DLD1 (cell line): ENCODE measurements around the gene NSUN6.

Experiments
- in situ Hi-C: cut with HindIII; loops from 2 replicates; pipeline ENCODE4 v1.10.0; 2017; ENCODE audit warnings: low sequenced_read_pairs

The NSUN6 gene

DNA sequence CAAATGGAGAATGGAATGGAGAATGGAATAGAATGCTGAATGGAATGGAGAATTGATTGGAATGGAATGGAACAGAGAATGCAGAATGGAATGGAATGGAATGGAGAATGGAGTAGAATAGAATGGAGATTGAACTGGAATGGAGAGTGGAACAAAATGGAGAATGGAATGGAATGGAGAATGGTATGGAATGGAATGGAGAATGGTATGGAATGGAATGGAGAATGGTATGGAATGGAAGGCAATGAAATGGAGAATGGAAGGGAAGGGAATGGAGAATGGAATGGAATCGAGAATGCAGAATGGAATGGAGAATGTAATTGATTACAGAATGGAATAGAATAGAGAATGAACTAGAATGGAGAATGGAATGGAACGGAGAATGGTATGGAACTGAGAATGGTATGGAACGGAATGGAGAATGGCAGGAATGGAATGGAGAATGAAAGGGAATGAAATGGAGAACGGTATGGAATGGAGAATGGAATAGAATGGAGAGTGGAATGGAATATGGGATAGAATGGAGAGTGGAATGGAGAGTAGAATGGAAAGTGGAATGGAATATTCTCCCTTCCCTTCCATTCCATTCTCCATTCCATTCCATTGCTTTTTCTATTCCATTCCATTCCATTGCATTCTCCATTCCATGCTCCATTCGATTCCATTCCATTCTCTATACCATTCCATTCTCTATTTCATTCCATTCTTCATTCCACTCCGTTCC is 88.2 kb downstream of the NSUN6 start:
- in situ Hi-C loops = no loop called here

DNA sequence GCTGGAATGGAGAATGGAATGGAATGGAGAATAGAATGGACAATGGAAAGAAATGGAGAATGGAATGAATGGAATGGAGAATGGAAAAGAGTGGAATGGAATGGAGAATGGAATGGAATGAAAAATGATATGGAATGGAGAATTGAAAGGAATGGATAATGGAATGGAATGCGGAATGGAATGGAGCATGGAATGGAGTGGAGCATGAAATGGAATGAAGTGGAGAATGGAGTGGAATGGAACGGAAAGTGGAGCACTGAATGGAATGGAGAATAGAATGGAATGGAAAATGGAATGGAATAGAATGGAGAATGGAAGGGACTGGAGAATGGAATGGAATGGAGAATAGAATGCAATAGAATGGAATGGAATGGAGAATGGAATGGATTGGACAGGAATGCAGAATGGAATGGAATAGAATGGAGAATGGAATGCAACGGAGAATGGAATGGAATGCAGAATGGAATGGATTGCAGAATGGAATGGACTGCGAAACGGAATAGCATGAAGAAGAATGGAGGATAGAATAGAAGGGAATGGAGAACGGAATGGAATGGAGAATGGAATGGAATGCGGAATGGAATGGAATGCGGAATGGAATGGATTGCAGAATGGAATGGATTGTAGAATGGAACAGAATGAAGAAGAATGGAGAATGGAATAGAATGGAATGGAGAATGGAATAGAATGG is 89.4 kb downstream of the NSUN6 start:
- in situ Hi-C loops = no loop called here

DNA sequence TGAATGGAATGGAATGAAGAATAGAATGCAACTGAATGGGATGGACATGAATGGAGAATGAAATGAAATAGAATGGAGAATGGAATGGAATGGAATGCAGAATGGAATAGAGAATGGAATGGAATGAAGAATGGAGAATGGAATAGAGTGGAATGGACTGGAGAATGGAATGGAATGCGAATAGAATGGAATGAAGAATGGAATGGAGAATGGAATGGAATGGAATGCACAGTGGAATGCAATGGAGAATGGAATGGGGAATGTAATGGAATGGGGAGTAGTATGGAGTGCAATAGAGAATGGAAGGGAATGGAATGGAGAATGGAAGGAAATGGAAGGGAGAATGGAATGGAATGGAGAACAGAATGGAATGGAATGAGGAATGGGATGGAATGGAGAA is 93.4 kb downstream of the NSUN6 start:
- in situ Hi-C loops = no loop called here

DNA sequence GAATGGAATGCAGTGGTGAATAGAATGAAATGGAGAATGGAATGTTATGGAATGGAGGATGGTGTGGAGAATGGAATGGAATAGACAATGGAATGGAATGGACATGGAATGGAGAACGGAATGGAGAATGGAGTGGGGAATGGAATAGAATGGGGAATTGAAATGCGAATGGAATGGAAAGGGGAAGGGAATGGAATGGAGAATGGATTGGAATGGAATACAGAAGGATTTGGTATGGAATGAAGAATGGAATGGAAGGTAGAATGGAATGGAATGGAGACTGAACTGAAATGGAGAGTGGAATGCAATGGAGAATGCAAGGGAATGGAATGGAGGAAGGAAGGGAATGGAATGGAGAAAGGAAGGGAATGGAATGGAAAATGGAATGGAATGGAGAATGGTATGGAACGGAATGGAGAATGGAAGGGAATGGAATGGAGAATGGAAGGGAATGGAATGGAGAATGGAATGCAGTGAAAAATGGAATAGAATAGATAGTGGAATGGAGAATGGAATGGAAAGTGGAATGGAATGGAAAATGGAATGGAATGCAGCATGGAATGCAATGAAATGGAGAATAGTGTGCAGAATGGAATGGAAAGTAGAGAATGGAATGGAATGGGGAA is 94.8 kb downstream of the NSUN6 start:
- in situ Hi-C loops = no loop called here

DNA sequence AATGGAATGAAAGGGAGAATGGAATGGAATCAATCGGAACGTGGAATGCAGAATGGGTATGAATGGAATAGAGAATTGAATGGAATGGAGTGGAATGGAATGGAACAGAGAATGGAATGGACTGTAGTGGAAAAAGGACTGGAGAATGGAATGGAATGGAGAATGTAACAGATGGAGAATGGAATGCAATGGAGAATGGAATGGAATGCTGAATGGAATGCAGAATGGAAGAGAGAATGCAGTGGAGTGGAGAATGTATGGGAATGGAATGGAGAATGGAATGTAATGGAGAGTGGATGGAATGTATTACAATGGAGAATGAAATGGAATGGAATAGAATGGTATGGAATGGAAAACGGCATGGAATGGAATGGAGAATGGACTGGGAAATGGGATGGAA is 96.9 kb downstream of the NSUN6 start:
- in situ Hi-C loops = no loop called here

DNA sequence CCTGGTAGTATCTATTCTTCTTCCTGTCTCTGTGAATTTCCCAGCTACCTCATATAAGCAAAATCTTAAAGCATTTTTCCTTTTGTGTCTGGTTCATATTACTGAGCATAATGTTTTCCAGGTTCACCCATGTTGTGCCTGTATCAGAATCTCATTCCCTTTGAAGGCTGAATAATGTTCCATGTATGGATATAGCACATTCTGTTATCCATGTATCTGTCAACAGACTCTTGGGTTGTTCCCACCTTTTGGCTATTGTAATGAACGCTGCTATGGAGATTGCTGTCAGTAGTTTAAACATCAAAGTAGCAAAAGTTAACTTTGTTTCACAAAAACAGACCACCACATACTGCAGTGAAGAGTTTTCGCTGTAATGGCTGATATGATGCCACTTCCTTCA is 99.9 kb downstream of the NSUN6 start:
- in situ Hi-C loops = no loop called here

DNA sequence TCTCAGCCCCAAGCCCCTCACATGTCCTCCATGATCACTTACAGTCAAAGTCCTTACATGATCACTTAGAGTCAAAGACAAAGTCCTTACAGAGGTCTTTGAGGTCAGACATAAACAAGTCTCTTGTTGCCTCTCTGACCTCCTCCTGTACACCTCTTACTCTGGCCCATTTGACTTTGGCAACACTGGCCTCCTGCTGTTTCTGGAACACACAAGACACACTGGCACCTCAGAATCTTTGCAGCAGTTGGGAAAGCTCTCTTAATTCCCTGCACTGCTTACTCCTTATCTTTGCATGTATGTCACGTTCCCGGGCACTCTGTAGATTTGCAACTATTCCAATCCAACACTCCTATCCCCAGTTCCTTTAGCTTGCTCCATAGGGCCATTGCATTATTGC is 102.3 kb downstream of the NSUN6 start:
- in situ Hi-C loops = no loop called here

DNA sequence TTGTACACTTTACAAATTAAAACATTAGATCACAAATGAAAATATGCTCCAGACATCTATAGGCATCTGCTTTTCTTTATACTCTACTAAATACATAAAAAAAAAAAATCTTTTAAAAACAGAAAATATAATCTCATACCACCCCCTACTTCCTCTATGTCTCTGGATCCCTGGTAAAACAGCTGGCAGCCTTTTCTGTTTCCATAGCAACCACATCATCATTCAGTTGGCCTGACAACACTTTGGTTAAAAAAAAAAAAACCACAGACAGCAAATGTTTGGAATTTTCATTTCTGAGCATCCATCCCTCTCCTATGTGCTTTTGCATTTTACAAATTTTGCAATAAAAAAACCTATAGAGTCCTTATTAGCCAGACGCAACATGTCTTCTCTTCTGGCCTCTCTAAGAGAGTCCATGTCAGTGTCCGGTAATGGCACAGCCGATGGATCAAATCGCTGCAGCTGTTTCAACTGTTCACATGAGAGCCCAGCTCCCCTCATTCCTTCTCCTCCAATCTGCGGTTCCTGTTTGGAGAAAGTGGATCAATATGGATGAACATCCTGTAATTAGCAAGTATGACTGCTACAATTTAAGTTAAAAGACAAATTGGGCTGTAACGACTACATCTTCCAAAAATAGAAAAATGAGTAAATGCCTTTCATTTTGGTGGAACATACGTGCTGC is 105.6 kb downstream of the NSUN6 start:
- in situ Hi-C loops = no loop called here

DNA sequence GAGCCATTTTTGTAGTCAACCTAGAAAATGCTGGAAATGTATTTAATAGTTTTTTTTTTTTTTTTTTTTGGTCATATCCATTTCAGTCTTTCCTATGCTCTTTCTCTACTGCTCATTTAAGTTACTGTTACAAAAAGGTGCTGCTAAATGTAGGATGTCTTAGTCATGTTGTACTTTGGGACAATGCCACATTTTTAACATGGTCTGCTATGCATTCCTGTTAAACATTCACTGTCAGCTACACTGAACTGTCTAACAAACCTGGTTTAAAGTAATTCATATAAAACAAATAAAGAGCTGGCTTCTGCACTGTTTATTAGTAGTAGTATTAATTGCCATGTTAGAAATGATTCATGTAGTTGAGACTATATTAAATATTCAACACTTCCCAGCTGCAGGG is 108.6 kb downstream of the NSUN6 start:
- in situ Hi-C loops = no loop called here

DNA sequence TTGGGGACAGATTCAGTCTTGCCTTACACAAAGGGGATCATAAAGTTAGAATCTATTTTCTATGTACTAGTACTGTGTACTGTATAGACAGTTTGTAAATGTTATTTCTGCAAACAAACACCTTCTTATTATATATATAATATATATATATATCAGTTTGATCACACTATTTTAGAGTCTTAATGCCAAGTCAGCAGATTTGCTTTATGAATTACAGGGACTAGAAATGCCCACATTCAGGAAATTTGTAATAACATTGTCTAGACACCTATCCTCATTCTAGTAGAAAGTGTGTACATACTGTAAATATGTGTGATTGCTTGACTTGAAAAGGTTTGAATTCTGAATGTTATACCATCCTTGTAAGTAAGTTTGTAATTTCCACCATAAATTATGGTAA is 111.2 kb downstream of the NSUN6 start:
- in situ Hi-C loops = no loop called here

DNA sequence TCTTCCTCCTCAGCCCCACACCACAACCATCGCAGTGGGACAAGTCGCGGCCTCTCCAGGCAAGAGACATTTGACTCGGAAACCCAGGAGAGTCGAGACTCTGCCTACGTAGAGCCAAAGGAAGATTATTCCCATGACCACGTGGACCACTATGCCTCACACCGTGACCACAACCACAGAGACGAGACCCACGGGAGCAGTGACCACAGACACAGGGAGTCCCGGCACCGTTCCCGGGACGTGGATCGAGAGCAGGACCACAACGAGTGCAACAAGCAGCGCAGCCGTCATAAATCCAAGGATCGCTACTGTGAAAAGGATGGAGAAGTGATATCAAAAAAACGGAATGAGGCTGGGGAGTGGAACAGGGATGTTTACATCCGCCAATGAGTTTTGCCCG is 112.1 kb downstream of the NSUN6 start:
- in situ Hi-C loops = no loop called here

DNA sequence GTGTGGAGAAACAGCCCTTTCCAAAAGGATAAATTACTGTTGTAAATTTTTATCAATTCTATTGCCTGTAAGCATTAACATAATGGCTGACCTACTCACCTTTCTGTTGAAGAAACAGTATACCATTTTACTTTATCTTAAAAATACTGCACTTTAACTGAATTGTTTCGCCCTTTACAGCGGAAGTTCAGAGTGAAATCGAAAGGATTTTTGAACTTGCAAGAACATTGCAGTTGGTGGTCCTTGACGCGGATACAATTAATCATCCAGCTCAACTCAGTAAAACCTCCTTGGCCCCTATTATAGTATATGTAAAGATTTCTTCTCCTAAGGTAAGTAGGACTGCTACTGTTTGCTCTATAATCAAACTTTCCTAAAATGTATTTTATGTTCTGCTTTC is 117.5 kb downstream of the NSUN6 start:
- in situ Hi-C loops = no loop called here

DNA sequence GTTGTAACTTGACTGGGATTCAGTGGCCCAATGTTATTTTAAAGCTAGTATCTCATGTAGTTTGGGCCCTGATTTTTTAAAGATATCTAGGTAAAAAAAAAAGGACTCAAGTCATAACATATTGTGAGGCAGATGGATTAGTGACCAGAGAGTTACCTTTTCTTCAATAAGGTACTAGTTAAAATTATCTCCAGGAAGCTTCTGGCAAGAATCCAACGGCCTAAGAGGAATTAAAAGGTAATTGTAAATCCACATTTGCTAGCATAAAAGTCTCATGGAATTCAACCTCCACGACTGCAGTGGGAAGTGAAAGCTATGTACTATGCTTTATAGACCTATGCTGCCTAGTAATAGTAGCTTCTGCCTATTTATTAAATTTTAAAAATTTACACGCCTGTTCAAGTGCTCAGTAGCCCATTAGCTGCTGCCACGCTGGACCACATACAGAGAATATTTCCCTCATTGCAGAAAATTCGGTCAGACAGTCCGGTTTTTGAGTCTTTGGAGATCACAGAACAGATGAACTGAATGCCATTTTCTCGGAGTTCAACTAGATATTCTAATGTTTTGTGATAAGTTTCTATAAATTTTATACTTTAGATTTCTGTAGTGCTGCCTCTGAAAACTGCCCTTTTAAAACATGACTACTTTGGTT is 118.4 kb downstream of the NSUN6 start:
- in situ Hi-C loops = no loop called here

DNA sequence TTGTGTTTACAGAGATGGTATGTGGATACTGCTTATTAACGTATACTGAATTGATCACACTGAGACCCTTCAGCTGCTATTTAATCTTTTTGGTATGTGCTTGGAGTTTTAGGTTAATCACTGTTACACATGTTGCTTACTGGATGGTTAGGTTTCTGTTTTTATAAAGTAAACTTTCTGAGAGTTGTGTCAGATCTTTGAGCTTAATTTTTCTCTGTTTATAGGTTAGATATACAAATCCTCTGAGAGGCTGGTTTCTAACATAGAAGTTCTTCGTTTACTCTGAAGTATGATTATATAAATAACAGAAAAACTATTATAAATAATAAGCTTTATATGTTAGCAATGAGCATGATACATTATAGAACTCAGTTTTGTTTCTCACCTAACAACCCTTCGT is 123.1 kb downstream of the NSUN6 start:
- in situ Hi-C loops = no loop called here

DNA sequence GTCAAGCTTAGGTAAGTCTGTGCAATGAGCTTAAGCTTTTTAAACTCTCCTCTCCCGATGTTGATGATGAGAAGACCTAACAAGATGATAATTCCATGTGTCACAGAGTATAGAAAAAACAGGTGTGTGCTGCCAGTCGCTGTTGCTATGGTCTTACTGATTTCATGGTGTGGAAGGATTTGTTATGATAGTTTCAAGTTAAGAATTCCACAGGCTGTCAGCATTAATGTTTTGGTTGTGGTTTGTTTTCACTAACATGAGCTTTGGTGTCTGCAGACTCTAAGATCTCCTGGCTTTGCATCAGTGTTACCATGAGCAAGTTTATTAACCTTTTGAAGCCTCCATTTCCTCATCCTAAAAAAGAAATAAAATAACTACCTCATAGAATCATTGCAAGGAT is 123.7 kb downstream of the NSUN6 start:
- in situ Hi-C loops = no loop called here

DNA sequence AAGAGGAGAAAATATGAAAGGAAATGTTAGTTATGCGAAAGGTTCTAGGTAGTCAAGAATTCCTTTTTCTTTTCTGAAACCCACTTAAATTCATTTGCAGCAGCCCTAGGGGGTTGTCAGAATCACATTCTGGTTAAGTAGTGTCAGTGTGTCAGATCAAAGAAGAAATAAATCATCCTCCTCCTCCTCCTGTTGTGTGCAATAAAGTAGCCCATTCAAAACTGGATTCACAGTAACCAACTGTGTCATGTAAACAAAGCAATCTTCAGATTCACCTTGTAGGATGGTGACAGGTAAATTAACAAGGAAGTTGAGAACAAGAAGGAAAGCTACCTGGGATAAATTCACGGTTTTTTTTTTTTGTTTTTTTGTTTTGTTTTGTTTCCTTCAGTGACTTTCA is 127.5 kb downstream of the NSUN6 start:
- in situ Hi-C loops = no loop called here

DNA sequence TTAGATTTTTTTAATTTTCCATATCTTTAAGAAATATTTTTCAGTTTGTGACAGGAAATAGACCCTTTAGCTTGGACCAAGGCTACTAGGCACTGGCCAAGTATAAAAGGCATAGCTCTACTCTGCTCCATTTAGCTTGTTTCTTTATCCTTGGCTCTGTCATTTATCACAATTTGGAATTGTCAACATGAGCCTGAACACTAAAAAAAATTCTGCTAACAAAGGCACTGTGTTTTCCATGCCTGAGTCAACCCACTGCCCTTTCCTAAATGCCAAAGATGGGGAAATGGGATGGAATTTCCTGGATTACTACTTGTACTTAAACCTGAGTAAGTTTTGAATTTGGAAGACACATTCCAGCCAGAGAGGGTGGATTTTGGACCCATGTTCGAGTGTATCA is 128.4 kb downstream of the NSUN6 start:
- in situ Hi-C loops = no loop called here

DNA sequence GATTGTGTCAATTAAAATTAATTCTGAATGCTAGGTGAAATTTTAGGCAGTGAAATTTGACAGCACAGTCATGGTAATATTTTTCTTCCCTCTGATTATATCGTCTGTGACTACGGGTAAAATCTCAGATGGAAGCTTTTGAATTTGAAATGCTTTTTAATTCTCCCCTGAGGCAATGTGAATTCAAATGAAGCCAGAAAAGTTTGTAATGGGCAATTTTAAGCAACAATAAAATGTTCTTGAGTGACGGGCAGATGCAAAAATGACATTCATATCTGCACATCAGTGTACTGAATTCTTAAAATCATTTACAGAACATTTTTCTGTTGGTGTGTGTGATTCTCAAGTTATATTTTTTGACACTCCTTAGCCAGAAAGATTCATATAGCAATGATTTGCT is 134.5 kb downstream of the NSUN6 start:
- in situ Hi-C loops = no loop called here

DNA sequence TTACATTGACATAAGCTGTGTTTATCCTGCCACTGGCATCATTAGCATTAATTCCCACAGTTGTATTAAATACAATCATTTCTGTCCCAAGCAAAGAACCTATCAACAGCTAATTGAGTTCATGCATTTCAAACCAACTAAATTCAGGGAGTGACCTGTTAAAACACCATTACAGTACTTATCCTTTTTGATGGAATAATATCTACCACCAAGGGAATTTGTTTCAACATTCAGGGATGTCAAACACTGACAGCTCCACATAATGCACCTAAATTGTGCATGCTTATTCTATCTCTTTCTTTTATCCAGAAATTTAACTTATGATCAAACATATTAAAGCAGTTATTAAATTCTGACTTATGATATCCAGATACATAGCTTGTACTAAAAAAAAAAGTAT is 136.8 kb downstream of the NSUN6 start:
- in situ Hi-C loops = no loop called here

DNA sequence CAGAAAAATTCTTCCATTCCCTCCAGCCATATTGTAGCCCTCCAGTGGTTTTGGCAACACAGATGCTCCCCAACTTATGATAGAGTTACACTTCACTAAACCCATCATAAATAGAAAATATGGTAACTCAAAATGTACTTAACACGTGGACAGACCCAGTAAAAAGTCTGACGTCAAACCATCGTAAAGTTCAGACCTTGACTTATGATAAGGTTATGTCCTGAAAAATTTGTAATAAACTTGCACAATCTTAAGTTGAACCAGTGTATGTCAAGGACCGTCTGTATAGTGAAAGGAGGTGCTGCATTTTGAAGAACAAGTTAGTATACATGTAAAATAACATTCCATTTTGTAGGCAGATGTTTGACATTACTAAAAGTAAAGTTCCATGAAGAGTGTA is 142.8 kb downstream of the NSUN6 start:
- in situ Hi-C loops = no loop called here

DNA sequence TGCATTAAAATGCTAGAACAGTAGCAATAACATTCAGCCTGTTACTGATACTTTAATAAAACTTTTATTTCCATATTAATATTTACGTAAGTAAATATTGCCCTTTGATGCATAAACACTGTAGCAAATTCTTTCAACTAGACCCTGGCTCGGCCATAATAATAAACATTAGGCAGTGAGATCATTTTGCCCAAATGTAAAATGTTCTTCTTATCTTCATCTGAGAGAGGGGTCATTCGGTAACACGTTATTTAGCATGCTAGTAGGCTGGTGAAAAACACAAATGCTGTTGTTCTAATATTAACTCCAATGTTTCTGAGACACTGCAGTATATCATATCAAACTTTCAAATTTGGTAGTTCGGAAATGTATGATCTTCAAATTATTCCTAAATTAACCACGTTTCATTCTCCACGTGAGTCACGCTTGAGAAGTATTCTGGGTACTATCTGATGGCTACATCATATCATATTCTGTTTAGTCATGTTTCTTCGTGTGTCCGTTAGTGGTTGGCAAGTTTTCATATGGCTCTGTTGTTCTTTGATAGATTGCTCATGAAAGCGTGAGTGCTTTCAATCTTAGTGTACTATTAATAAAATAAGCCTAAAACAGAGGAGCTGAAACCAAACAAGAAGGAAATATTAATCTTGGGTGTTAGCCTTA is 145.8 kb downstream of the NSUN6 start:
- in situ Hi-C loops = no loop called here
